CD14-positive monocyte (primary cell): Measurements from ENCODE around the gene SERPINA3. TPM values are rescaled to one million over a fixed set of nuclear protein-coding genes. Genes with fewer than 3 reads are reported as not detected.

Experiments
- DNase-seq, 3 donors: peaks; one replicate each; pipeline ENCODE4 v3.0.0-alpha.2; 2011 to 2022
- H2AFZ ChIP-seq: 2 replicates; pipeline ENCODE4 v1.6.0; 2012; ENCODE audit warnings: mild to moderate bottlenecking, low read depth, low read length, inconsistent platforms; ENCODE audit not compliant: insufficient read depth, poor library complexity, severe bottlenecking
- H3K27ac ChIP-seq, 2 donors: 1 replicate in 1 of 2; 2 replicates in 1 of 2; pipeline ENCODE4 v1.5.1; 2012 to 2013; ENCODE audit warnings: low read length in 2 of 2, control low read depth in 1 of 2, inconsistent platforms in 1 of 2, low read depth in 1 of 2, mild to moderate bottlenecking in 1 of 2
- H3K27me3 ChIP-seq, 2 donors: one replicate each; pipeline versions ENCODE4 v1.6.0 to v1.6.1; 2011 to 2013; ENCODE audit warnings: low read length in 2 of 2; ENCODE audit not compliant: control insufficient read depth in 2 of 2, insufficient read depth in 2 of 2
- H3K36me3 ChIP-seq, 2 donors: replicated peaks in 1 of 2; 1 replicate in 1 of 2; 2 replicates in 1 of 2; pipeline versions ENCODE4 v1.5.1 to v1.6.1; 2012 to 2013; ENCODE audit warnings: low read length in 2 of 2, control low read depth in 1 of 2, inconsistent platforms in 1 of 2, mild to moderate bottlenecking in 1 of 2; ENCODE audit not compliant: insufficient read depth in 2 of 2, control insufficient read depth in 1 of 2
- H3K4me1 ChIP-seq, 2 donors: 1 replicate in 1 of 2; 2 replicates in 1 of 2; pipeline versions ENCODE4 v1.5.1 to v1.6.1; 2012 to 2013; ENCODE audit warnings: low read length in 2 of 2, control low read depth in 1 of 2, inconsistent platforms in 1 of 2, mild to moderate bottlenecking in 1 of 2, moderate library complexity in 1 of 2; ENCODE audit not compliant: insufficient read depth in 2 of 2, control insufficient read depth in 1 of 2
- H3K4me2 ChIP-seq: replicated peaks from 2 replicates; pipeline ENCODE3; 2012; ENCODE audit warnings: low read length, moderate library complexity, mild to moderate bottlenecking; ENCODE audit not compliant: poor library complexity, severe bottlenecking; ENCODE audit errors: extremely low read depth
- H3K4me3 ChIP-seq, 3 experiments: fragments of 200-600 bp in 1 of 3; sonication (generic) in 1 of 3; replicated peaks in 1 of 3; 1 replicate in 2 of 3; 2 replicates in 1 of 3; pipeline ENCODE4 v1.5.1; 2011 to 2013; ENCODE audit warnings: low read length in 3 of 3, mild to moderate bottlenecking in 3 of 3, control low read depth in 2 of 3, low read depth in 2 of 3, inconsistent platforms in 1 of 3, moderate library complexity in 1 of 3
- H3K79me2 ChIP-seq: 2 replicates; pipeline ENCODE4 v1.6.0; 2012; ENCODE audit warnings: mild to moderate bottlenecking, control low read depth, inconsistent platforms, low read length, moderate library complexity; ENCODE audit not compliant: insufficient read depth
- H3K9ac ChIP-seq: 2 replicates; pipeline ENCODE4 v1.6.0; 2017; ENCODE audit warnings: low read length, mild to moderate bottlenecking; ENCODE audit not compliant: insufficient read depth, poor library complexity, severe bottlenecking
- H3K9me3 ChIP-seq, 2 donors: replicated peaks in 1 of 2; 1 replicate in 1 of 2; 2 replicates in 1 of 2; pipeline versions ENCODE4 v1.5.1 to v1.6.1; 2012 to 2013; ENCODE audit warnings: low read length in 2 of 2, control low read depth in 1 of 2; ENCODE audit not compliant: control insufficient read depth in 1 of 2, insufficient read depth in 1 of 2
- H4K20me1 ChIP-seq: 2 replicates; pipeline ENCODE4 v1.6.0; 2012; ENCODE audit warnings: mild to moderate bottlenecking, low read length, control low read depth, moderate library complexity; ENCODE audit not compliant: insufficient read depth
- H3K27ac Mint-ChIP-seq, 7 donors: one replicate each; pipeline ENCODE4 v1.8.0; 2020; ENCODE audit warnings: mild to moderate bottlenecking in 7 of 7, mixed read lengths in 7 of 7, moderate library complexity in 6 of 7, inconsistent platforms in 2 of 7
- H3K27me3 Mint-ChIP-seq, 3 donors: one replicate each; pipeline ENCODE4 v1.8.0; 2021 to 2022; ENCODE audit warnings: low read depth in 3 of 3, mild to moderate bottlenecking in 3 of 3, mixed read lengths in 3 of 3, moderate library complexity in 3 of 3, inconsistent platforms in 1 of 3
- H3K36me3 Mint-ChIP-seq, 2 donors: one replicate each; pipeline ENCODE4 v1.8.0; 2020; ENCODE audit warnings: mixed read lengths in 2 of 2, inconsistent platforms in 1 of 2, mild to moderate bottlenecking in 1 of 2
- H3K4me1 Mint-ChIP-seq: one replicate; pipeline ENCODE4 v1.8.0; 2020; ENCODE audit warnings: mild to moderate bottlenecking, mixed read lengths
- H3K4me3 Mint-ChIP-seq, 2 donors: one replicate each; pipeline ENCODE4 v1.8.0; 2020; ENCODE audit warnings: mild to moderate bottlenecking in 2 of 2, mixed read lengths in 2 of 2, moderate library complexity in 1 of 2
- H3K9me3 Mint-ChIP-seq, 7 donors: one replicate each; pipeline ENCODE4 v1.8.0; 2020 to 2022; ENCODE audit warnings: mixed read lengths in 7 of 7, mild to moderate bottlenecking in 6 of 7, moderate library complexity in 6 of 7, inconsistent platforms in 2 of 7
- CTCF ChIP-seq: fragments of 200-600 bp; IDR thresholded peaks from one replicate; pipeline ENCODE4 v1.8.0; 2022; ENCODE audit warnings: antibody characterized with exemption, mild to moderate bottlenecking
- WGBS: methylation state at CpG from one replicate; pipeline ENCODE4 v1.1.5; 2013; ENCODE audit warnings: missing lambda C conversion rate; ENCODE audit not compliant: insufficient coverage; 5-methylcytosine and 5-hydroxymethylcytosine counted together
- intact Hi-C, 2 donors: fragments of 100-400 bp; cut with micrococcal nuclease; formaldehyde crosslinking; loops; one replicate each; pipeline versions ENCODE4 v1.15.0 to v1.15.1; 2023
- polyA plus RNA-seq, 3 donors: library from polyadenylated mRNA; depleted of rRNA in 1 of 3; unstranded in 2 of 3; stranded (reverse) in 1 of 3; fragments of 300-500 nt in 2 of 3; fragments of >200 nt in 1 of 3; fragmentation: Illumina TruSeq in 2 of 3; gene quantifications; 1 replicate in 2 of 3; 2 replicates in 1 of 3; pipeline ENCODE4 v1.2.3, GENCODE V29; 2012 to 2021

Gene SERPINA3
- polyA plus RNA-seq, 3 donors, result not detected

GRCh38 chr14:94655169-94655710 is 43.0 kb downstream of the SERPINA3 start:
- Mint-ChIP-seq H3K4me3 (no peak overlapping the region), H3K9me3 (peaks cover 0 to 2% (median 0%) of the 10 kb centered on the region in 7 donors), H3K27ac (peak overlapping the region in 1 of 7 donors; percentile 64), H3K36me3 (no peaks in the 10 kb centered on the region), H3K4me1 (peaks cover 6% of the 10 kb centered on the region), H3K27me3 (peaks cover 0 to 11% (median 9%) of the 10 kb centered on the region in 3 donors)
- H3K36me3 ChIP-seq, result no peaks in the 10 kb centered on the region
- H3K4me2 ChIP-seq, result no peak overlapping the region
- H3K4me3 ChIP-seq, result no peak overlapping the region
- no peak overlapping the region for H3K27ac ChIP-seq
- peaks cover 2 to 5% of the 10 kb centered on the region in 2 donors for H3K4me1 ChIP-seq
- DNase-seq, result no peak
- H4K20me1 ChIP-seq, result no peaks in the 10 kb centered on the region
- intact Hi-C loops, result no loop called here
- peaks cover 0 to under 1% of the 10 kb centered on the region in 2 donors for H3K9me3 ChIP-seq
- TF ChIP-seq CTCF, result no peak
- no CpG with 5 or more reads among the region's 11 CpGs for WGBS
- H3K79me2 ChIP-seq, result no peaks in the 10 kb centered on the region
- no peak overlapping the region for H3K9ac ChIP-seq
- H3K27me3 ChIP-seq, result no peaks in the 10 kb centered on the region
- no peak overlapping the region for H2AFZ ChIP-seq

GRCh38 chr14:94656043-94656442 is 43.9 kb downstream of the SERPINA3 start:
- Mint-ChIP-seq H3K27ac (peak overlapping the region in 1 of 7 donors; percentile 20), H3K4me1 (peaks cover 6% of the 10 kb centered on the region), H3K27me3 (peaks cover 3 to 17% (median 12%) of the 10 kb centered on the region in 3 donors), H3K9me3 (peaks cover 0 to 2% (median 0%) of the 10 kb centered on the region in 7 donors), H3K4me3 (no peak overlapping the region), H3K36me3 (no peaks in the 10 kb centered on the region)
- H4K20me1 ChIP-seq, result no peaks in the 10 kb centered on the region
- H3K4me3 ChIP-seq, result no peak overlapping the region
- H3K9ac ChIP-seq, result no peak overlapping the region
- H3K27ac ChIP-seq, result no peak overlapping the region
- no peaks in the 10 kb centered on the region for H3K9me3 ChIP-seq
- no peak for DNase-seq
- peaks cover 0 to 3% of the 10 kb centered on the region in 2 donors for H3K27me3 ChIP-seq
- no peaks in the 10 kb centered on the region for H3K79me2 ChIP-seq
- 92% methylated on average over 4 of the region's 4 CpGs for WGBS
- H3K36me3 ChIP-seq, result no peaks in the 10 kb centered on the region
- intact Hi-C loops, result no loop called here
- no peak overlapping the region for H2AFZ ChIP-seq
- peaks cover 2 to 5% of the 10 kb centered on the region in 2 donors for H3K4me1 ChIP-seq
- TF ChIP-seq CTCF, result no peak
- no peak overlapping the region for H3K4me2 ChIP-seq
